ENCODE measurements around the gene GMDS.

Gene GMDS

GRCh38 chr6:1906609-1907008, 338.8 kb downstream of the GMDS start:
- Histone ChIP-seq H3K4me1 (ENCODE audit: insufficient read depth, low read length, poor library complexity, severe bottlenecking) (peaks cover 38% of the 10 kb centered on the region), H3F3A (ENCODE audit: low read depth) (no peaks in the 10 kb centered on the region), H2AFZ (ENCODE audit: low read length) (no peak overlapping the region), H3K9me3 (ENCODE audit: insufficient read depth, low read depth, low read length) (no peaks in the 10 kb centered on the region), H3K9ac (ENCODE audit: low read depth, low read length, poor library complexity, severe bottlenecking) (no peak overlapping the region), H3K79me2 (ENCODE audit: insufficient read depth, low read length) (no peaks in the 10 kb centered on the region), H3K4me3 (ENCODE audit: low read length, poor library complexity, severe bottlenecking) (no peak overlapping the region), H3K9me2 (replicated peaks; ENCODE audit: low read depth, low read length) (no peaks in the 10 kb centered on the region), H3K4me2 (ENCODE audit: low read depth, low read length, poor library complexity, severe bottlenecking) (no peak overlapping the region), H3K36me3 (ENCODE audit: insufficient read depth, low read length) (no peaks in the 10 kb centered on the region), H3K27me3 (ENCODE audit: insufficient read depth, low read length, poor library complexity, severe bottlenecking) (no peaks in the 10 kb centered on the region), H4K20me1 (ENCODE audit: insufficient read depth, low read length, poor library complexity, severe bottlenecking) (no peaks in the 10 kb centered on the region)
- TF ChIP-seq EZH2phosphoT487 (IDR thresholded peaks at IDR 0.05; ENCODE audit: borderline replicate concordance): no peak
- TF ChIP-seq CTCF (conservative IDR thresholded peaks at IDR 0.05; ENCODE audit: low read length): no peak

GRCh38 chr6:1906014-1906413, 339.4 kb downstream of the GMDS start:
- Histone ChIP-seq H3K36me3 (ENCODE audit: insufficient read depth, low read length) (no peaks in the 10 kb centered on the region), H3K9me2 (replicated peaks; ENCODE audit: low read depth, low read length) (no peaks in the 10 kb centered on the region), H4K20me1 (ENCODE audit: insufficient read depth, low read length, poor library complexity, severe bottlenecking) (no peaks in the 10 kb centered on the region), H3F3A (ENCODE audit: low read depth) (no peaks in the 10 kb centered on the region), H2AFZ (ENCODE audit: low read length) (no peak overlapping the region), H3K4me2 (ENCODE audit: low read depth, low read length, poor library complexity, severe bottlenecking) (no peak overlapping the region), H3K4me3 (ENCODE audit: low read length, poor library complexity, severe bottlenecking) (no peak overlapping the region), H3K79me2 (ENCODE audit: insufficient read depth, low read length) (no peaks in the 10 kb centered on the region), H3K4me1 (ENCODE audit: insufficient read depth, low read length, poor library complexity, severe bottlenecking) (peaks cover 34% of the 10 kb centered on the region), H3K9ac (ENCODE audit: low read depth, low read length, poor library complexity, severe bottlenecking) (no peak overlapping the region), H3K27me3 (ENCODE audit: insufficient read depth, low read length, poor library complexity, severe bottlenecking) (no peaks in the 10 kb centered on the region), H3K9me3 (ENCODE audit: insufficient read depth, low read depth, low read length) (no peaks in the 10 kb centered on the region)
- TF ChIP-seq EZH2phosphoT487 (IDR thresholded peaks at IDR 0.05; ENCODE audit: borderline replicate concordance) (no peak), CTCF (conservative IDR thresholded peaks at IDR 0.05; ENCODE audit: low read length) (no peak)

- Histone ChIP-seq H3K4me3 (ENCODE audit: low read length, poor library complexity, severe bottlenecking) (no peak overlapping the region), H3K79me2 (ENCODE audit: insufficient read depth, low read length) (no peaks in the 10 kb centered on the region), H3K9me3 (ENCODE audit: insufficient read depth, low read depth, low read length) (no peaks in the 10 kb centered on the region), H3F3A (ENCODE audit: low read depth) (no peaks in the 10 kb centered on the region), H3K36me3 (ENCODE audit: insufficient read depth, low read length) (no peaks in the 10 kb centered on the region), H3K4me1 (ENCODE audit: insufficient read depth, low read length, poor library complexity, severe bottlenecking) (peaks cover 25% of the 10 kb centered on the region), H3K27me3 (ENCODE audit: insufficient read depth, low read length, poor library complexity, severe bottlenecking) (no peaks in the 10 kb centered on the region), H2AFZ (ENCODE audit: low read length) (no peak overlapping the region), H3K4me2 (ENCODE audit: low read depth, low read length, poor library complexity, severe bottlenecking) (no peak overlapping the region), H3K9ac (ENCODE audit: low read depth, low read length, poor library complexity, severe bottlenecking) (no peak overlapping the region), H3K9me2 (replicated peaks; ENCODE audit: low read depth, low read length) (no peaks in the 10 kb centered on the region), H4K20me1 (ENCODE audit: insufficient read depth, low read length, poor library complexity, severe bottlenecking) (no peaks in the 10 kb centered on the region)
- no peak for TF ChIP-seq EZH2phosphoT487 (IDR thresholded peaks at IDR 0.05; ENCODE audit: borderline replicate concordance)
- TF ChIP-seq CTCF (conservative IDR thresholded peaks at IDR 0.05; ENCODE audit: low read length): no peak
These were observed 340.5 kb downstream of the GMDS start for GRCh38 chr6:1904898-1905297.

All from Loucy (cell line).